Pulmonary artery endothelial cell (primary cell): Measurements from ENCODE around the gene SLC38A11. TPM values are rescaled to one million over a fixed set of nuclear protein-coding genes. Genes with fewer than 3 reads are reported as not detected.

Source experiments
- DNase-seq: peaks from one replicate; pipeline ENCODE4 v3.0.0-alpha.2; 2011; ENCODE audit warnings: low read depth, low spot score
- total RNA-seq: library from RNA; depleted of rRNA; stranded (reverse); fragments of >200 nt; gene quantifications from 2 replicates; pipeline ENCODE4 v1.2.3, GENCODE V29; 2014

SLC38A11 gene
- total RNA-seq, 1 donor from 2014 or later, result not detected

- DNase-seq, result no peak
Measured at GRCh38 chr2:164917296-164917903, 37.9 kb downstream of the SLC38A11 start.

- DNase-seq, result no peak
Measured at GRCh38 chr2:164915566-164915965, 39.8 kb downstream of the SLC38A11 start.

- DNase-seq, result no peak
Measured at GRCh38 chr2:164913640-164914350, 41.5 kb downstream of the SLC38A11 start.

- no peak for DNase-seq
Measured at GRCh38 chr2:164913011-164913410, 42.3 kb downstream of the SLC38A11 start.

GRCh38 chr2:164911832-164912231 is 43.5 kb downstream of the SLC38A11 start:
- DNase-seq, result no peak

- peak; percentile 41 for DNase-seq
Measured at GRCh38 chr2:164910101-164910899, 45.0 kb downstream of the SLC38A11 start.

GRCh38 chr2:164906947-164907346 is 48.4 kb downstream of the SLC38A11 start:
- no peak for DNase-seq

GRCh38 chr2:164905307-164905706 is 50.0 kb downstream of the SLC38A11 start:
- no peak for DNase-seq

- DNase-seq, result no peak
Measured at GRCh38 chr2:164903951-164904350, 51.4 kb downstream of the SLC38A11 start.

- no peak for DNase-seq
Measured at GRCh38 chr2:164903204-164903603, 52.1 kb downstream of the SLC38A11 start.

GRCh38 chr2:164899121-164899520 is 56.2 kb downstream of the SLC38A11 start:
- DNase-seq, result no peak

- no peak for DNase-seq
Measured at GRCh38 chr2:164898475-164898874, 56.9 kb downstream of the SLC38A11 start.

- no peak for DNase-seq
Measured at GRCh38 chr2:164897469-164898260, 57.7 kb downstream of the SLC38A11 start.

- peak; percentile 32 for DNase-seq
Measured at GRCh38 chr2:164896634-164897355, 58.5 kb downstream of the SLC38A11 start.

- DNase-seq, result no peak
Measured at GRCh38 chr2:164896226-164896625, 59.1 kb downstream of the SLC38A11 start.

GRCh38 chr2:164891460-164891859 is 63.9 kb downstream of the SLC38A11 start:
- no peak for DNase-seq

GRCh38 chr2:164890544-164890943 is 64.8 kb downstream of the SLC38A11 start:
- no peak for DNase-seq

GRCh38 chr2:164888592-164888991 is 66.7 kb downstream of the SLC38A11 start:
- DNase-seq, result no peak

GRCh38 chr2:164887434-164888144 is 67.7 kb downstream of the SLC38A11 start:
- no peak for DNase-seq

- no peak for DNase-seq
Measured at GRCh38 chr2:164882276-164882675, 73.0 kb downstream of the SLC38A11 start.
